ENCODE measurements around the gene SBF1.
"Not testable (repeated sequence)": the region's sequence is repeated elsewhere in the genome, so short reads cannot be mapped to it uniquely, and the experiment has no call there.

SBF1 gene

DNA sequence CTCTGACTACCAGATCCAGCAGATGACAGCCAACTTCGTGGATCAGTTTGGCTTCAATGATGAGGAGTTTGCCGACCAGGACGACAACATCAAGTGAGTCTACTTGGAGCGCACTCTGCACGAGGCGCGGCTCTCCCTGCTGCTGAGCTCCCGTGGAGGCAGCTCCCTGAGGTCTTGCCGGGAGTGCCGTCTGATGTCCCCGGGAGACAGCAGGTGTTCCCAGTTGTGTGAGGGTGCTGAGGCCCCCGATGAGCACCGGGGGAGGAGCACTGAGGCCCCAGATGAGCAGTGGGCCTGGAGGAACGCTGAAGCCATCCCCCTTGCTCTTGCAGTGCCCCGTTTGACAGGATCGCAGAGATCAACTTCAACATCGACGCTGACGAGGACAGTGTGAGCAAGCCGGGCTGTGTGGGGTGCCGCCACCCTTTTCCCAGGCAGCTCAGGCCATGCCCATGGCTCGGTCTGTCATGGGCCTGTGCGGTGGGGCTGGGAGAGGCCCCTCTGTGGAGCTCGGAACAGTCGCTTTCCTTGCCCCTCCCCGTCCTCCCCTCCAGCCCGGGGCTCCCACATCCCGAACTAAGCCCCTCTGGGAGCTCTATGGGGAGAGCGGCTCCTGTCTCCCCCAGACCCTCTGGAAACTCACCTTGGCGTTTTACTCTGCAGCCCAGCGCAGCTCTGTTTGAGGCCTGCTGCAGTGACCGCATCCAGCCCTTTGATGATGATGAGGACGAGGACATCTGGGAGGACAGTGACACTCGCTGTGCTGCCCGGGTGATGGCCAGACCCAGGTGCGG is 37.1 kb downstream of the SBF1 start:
- DNase-seq, result no peak
- in situ Hi-C loops (cut with HindIII; ENCODE audit: low pct_ligation_motif_present, low pct_unique_long_range_greater_than_20kb, low sequenced_read_pairs), result no loop called here

DNA sequence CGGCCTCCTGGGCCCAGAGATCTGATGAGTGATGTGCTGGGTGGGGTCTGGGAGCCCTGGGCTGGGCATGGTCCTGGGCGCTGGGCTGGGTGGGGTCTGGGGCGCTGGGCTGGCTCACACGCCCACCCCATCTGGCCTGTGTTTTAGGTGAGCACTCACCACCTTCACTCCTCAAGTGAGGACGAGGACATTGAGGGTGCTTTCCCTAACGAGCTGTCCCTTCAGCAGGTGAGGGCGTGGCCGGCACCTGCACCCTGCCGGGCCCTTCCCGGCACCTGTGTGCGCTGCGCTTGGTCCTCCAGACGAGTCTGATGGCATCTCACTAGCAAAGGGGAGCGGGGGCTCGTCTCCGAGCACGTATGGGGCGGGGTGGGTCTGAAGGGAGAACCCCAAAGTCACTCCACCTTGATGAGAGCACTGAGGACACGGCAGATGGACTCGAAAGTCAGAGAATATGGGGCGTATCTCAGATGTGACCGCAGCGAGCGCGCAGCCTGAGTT is 37.9 kb downstream of the SBF1 start:
- in situ Hi-C loops (cut with HindIII; ENCODE audit: low pct_ligation_motif_present, low pct_unique_long_range_greater_than_20kb, low sequenced_read_pairs), result no loop called here
- no peak for DNase-seq

- DNase-seq, result no peak
- in situ Hi-C loops (cut with HindIII; ENCODE audit: low pct_ligation_motif_present, low pct_unique_long_range_greater_than_20kb, low sequenced_read_pairs), result no loop called here
These were observed 38.6 kb downstream of the SBF1 start for GRCh38 chr22:50436015-50436830.

GRCh38 chr22:50435291-50436014 is 39.4 kb downstream of the SBF1 start:
- in situ Hi-C loops (cut with HindIII; ENCODE audit: low pct_ligation_motif_present, low pct_unique_long_range_greater_than_20kb, low sequenced_read_pairs), result no loop called here
- DNase-seq, result no peak

DNA sequence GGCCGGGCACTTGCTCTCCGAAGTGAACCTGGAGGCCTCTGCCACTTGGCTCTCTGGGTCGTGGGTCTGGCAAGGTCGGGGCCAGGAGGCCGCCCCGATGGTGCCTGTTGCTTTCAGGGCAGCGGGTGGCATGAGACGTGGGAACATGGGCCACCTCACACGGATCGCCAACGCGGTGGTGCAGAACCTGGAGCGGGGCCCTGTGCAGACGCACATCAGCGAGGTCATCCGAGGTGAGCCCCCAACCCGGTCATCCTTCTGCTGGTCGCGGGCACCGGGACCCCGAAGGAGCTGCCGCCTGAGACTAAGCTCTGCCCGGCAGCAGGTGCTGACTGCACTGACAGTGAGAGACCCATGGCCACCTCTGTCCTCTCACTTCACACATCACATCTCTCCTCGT is 40.0 kb downstream of the SBF1 start:
- in situ Hi-C loops (cut with HindIII; ENCODE audit: low pct_ligation_motif_present, low pct_unique_long_range_greater_than_20kb, low sequenced_read_pairs), result no loop called here
- DNase-seq, result no peak

- DNase-seq; in situ Hi-C loops (cut with HindIII; ENCODE audit: low pct_ligation_motif_present, low pct_unique_long_range_greater_than_20kb, low sequenced_read_pairs): not testable (repeated sequence)
These were observed 41.8 kb downstream of the SBF1 start for GRCh38 chr22:50432877-50433510.

- in situ Hi-C loops (cut with HindIII; ENCODE audit: low pct_ligation_motif_present, low pct_unique_long_range_greater_than_20kb, low sequenced_read_pairs), result no loop called here
- DNase-seq, result no peak
These were observed 42.5 kb downstream of the SBF1 start for GRCh38 chr22:50432131-50432876.

DNA sequence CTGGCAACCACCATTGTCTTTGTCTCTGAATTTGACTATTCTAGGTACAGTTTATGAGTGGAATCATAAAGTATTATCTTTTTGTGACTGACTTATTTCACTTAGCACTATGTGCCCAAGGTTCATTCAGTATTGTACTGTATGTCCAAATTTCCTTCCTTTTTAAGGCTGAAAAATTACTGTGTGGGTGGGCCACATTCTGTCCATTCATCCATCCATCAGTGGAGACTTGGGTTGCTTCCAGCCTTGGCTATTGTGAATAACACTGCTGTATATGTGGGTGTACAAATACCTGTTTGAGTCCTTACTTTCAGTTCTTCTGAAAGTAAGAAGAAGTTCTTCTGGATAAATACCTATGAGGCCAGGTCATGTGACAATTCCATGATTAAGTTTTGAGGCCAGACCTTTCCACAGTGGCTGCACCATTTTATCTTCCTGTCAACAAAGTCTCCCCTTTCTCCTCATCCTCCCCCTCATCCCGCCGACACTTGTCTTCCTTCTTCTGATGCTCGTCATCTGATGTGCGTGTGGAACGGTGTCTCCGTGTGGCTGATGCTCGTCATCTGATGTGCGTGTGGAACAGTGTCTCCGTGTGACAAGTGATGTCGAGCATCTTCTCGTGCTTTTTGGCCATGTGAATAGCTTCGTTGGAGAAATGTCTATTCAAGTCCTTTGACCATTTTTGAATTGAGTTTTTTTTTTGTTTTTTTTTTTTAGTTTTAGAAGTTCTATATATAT is 49.5 kb downstream of the SBF1 start:
- DNase-seq, result no peak
- in situ Hi-C loops (cut with HindIII; ENCODE audit: low pct_ligation_motif_present, low pct_unique_long_range_greater_than_20kb, low sequenced_read_pairs), result no loop called here

- DNase-seq, result no peak
- in situ Hi-C loops (cut with HindIII; ENCODE audit: low pct_ligation_motif_present, low pct_unique_long_range_greater_than_20kb, low sequenced_read_pairs), result no loop called here
These were observed 50.9 kb downstream of the SBF1 start for GRCh38 chr22:50423956-50424355.

DNA sequence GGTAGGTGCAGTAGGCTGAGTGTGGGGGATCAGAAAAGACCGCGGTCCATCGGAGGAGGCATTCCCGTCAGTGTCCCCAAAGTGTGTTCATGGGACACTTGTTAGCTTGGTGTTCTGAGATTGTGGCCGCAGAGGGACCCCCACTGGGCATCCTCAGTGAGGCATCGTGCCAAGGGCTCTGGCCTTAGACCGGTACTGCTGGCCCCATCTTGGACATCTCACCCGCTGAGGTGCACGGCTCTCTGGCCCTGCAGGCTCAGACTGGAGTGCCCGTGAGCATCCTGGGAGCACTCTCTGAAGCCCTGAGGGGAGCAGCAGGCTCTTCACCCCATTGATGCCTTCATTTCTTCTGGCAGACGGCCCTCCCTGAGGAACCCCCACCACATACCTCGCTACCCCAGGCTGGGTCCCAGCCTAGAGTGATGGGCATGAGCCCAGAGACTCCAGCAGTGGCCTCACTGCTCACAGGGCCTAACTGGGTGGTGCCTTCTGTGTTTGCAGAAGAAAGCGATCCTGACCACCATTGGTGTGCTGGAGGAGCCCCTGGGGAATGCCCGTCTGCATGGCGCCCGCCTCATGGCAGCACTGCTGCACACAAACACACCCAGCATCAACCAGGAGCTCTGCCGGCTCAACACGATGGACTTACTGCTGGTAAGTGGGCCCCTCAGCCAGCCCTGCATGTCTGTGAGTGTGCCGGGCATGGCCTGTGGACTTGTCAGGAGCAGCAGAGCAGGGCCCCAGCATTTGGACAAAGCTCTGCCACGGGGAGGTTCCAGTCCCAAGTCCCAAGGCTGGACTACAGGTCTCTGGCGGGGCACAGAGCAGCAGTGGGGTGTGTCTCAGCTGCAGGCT is 51.6 kb downstream of the SBF1 start:
- in situ Hi-C loops (cut with HindIII; ENCODE audit: low pct_ligation_motif_present, low pct_unique_long_range_greater_than_20kb, low sequenced_read_pairs), result no loop called here
- DNase-seq, result no peak

GRCh38 chr22:50422046-50422445 is 52.8 kb downstream of the SBF1 start:
- in situ Hi-C loops (cut with HindIII; ENCODE audit: low pct_ligation_motif_present, low pct_unique_long_range_greater_than_20kb, low sequenced_read_pairs), result no loop called here
- no peak for DNase-seq

GRCh38 chr22:50420581-50420980 is 54.3 kb downstream of the SBF1 start:
- no peak for DNase-seq
- in situ Hi-C loops (cut with HindIII; ENCODE audit: low pct_ligation_motif_present, low pct_unique_long_range_greater_than_20kb, low sequenced_read_pairs), result no loop called here

GRCh38 chr22:50420015-50420414 is 54.8 kb downstream of the SBF1 start:
- in situ Hi-C loops (cut with HindIII; ENCODE audit: low pct_ligation_motif_present, low pct_unique_long_range_greater_than_20kb, low sequenced_read_pairs), result no loop called here
- no peak for DNase-seq

DNA sequence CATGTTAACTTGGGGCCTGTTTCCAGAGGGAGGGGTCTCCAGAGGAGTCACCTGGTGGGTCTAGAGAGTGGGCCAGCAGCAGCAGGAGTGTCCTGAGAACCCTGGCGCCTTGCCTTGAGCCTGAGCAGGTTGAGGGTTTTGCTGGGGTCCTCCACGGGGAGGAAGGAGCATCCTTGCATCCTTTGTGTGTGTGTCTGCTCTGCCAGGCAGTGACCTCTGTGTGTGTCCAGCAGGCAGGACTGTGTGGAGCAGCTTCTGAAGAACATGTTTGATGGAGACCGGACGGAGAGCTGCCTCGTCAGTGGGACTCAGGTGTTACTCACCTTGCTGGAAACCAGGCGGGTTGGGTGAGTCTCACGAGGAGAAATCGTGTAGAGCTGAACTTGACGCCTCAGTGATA is 55.7 kb downstream of the SBF1 start:
- no peak for DNase-seq
- in situ Hi-C loops (cut with HindIII; ENCODE audit: low pct_ligation_motif_present, low pct_unique_long_range_greater_than_20kb, low sequenced_read_pairs), result no loop called here

GRCh38 chr22:50418624-50419023 is 56.2 kb downstream of the SBF1 start:
- no peak for DNase-seq

DNA sequence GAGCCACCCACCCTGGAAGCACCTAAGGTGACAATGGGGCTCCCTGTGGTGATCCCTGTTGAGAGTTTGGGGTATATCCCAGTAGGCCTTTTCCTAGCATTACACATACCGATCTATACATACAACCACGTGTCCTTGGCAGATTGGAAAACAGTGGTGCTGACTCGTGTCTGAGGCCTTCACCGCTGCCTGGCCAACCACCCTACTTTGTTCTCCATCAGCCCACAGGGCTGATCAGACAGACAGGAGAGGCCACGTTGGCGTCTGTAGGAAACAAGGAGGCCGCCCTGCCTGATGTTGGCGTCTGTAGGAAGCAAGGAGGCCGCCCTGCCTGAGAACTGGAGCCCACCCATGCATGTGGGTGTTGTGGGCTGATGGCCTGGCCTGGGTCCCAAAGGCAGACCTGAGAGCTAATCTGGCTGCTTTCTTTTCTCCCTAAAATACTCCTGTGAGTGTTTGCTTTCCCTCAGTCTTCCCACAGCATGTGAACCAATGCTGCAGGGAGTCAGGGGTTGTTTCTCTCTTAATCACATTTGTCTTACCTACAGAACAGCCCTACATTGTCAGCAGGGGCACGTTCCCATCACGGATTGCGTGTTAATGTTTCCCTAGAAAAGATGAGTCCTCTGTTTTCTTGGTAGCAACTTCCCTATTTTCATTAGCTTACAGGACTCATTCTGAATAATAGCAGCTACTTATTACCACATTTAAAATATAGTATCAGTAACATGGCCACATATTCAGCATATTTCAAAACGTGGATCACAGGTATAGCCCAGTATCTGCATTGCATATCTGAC is 57.2 kb downstream of the SBF1 start:
- in situ Hi-C loops (cut with HindIII; ENCODE audit: low pct_ligation_motif_present, low pct_unique_long_range_greater_than_20kb, low sequenced_read_pairs), result no loop called here
- no peak for DNase-seq

More at GRCh38 chr22:50418624-50419023, 56.2 kb downstream of the SBF1 start:
- in situ Hi-C loops (cut with HindIII; ENCODE audit: low pct_ligation_motif_present, low pct_unique_long_range_greater_than_20kb, low sequenced_read_pairs), result no loop called here
